Measurements from ENCODE around the gene CYLD. TPM values are rescaled to one million over a fixed set of nuclear protein-coding genes. Genes with fewer than 3 reads are reported as not detected.
A peak's percentile ranks its signal among the peaks of the same experiment; 100 is the strongest.

CYLD gene
- total RNA-seq, 1 donor from 2014 or later: 27.9 TPM

- H3K36me3 ChIP-seq (ENCODE audit: control insufficient read depth, insufficient read depth, low read length): no peaks in the 10 kb centered on the region
- no peak for TF ChIP-seq CTCF (IDR thresholded peaks at IDR 0.05; ENCODE audit: insufficient read depth, low read length, severe bottlenecking)
- no peak overlapping the region for H3K4me3 ChIP-seq (ENCODE audit: low read depth, low read length)
- DNase-seq (ENCODE audit: low read depth) (peak; percentile 61), FAIRE-seq (no peak)
- H3K27me3 ChIP-seq (ENCODE audit: control insufficient read depth, insufficient read depth, low read length): no peaks in the 10 kb centered on the region
Measured at GRCh38 chr16:50702725-50703124, 39.2 kb upstream of the CYLD start.

- no peaks in the 10 kb centered on the region for H3K27me3 ChIP-seq (ENCODE audit: control insufficient read depth, insufficient read depth, low read length)
- no peak for TF ChIP-seq CTCF (IDR thresholded peaks at IDR 0.05; ENCODE audit: insufficient read depth, low read length, severe bottlenecking)
Measured at GRCh38 chr16:50704245-50704644, 37.6 kb upstream of the CYLD start.

GRCh38 chr16:50705436-50706110 lies 36.3 kb upstream of the CYLD start:
- FAIRE-seq (no peak), DNase-seq (ENCODE audit: low read depth) (no peak)
- H3K36me3 ChIP-seq (ENCODE audit: control insufficient read depth, insufficient read depth, low read length): no peaks in the 10 kb centered on the region
- TF ChIP-seq CTCF (IDR thresholded peaks at IDR 0.05; ENCODE audit: insufficient read depth, low read length, severe bottlenecking): no peak
- no peaks in the 10 kb centered on the region for H3K27me3 ChIP-seq (ENCODE audit: control insufficient read depth, insufficient read depth, low read length)
- no peak overlapping the region for H3K4me3 ChIP-seq (ENCODE audit: low read depth, low read length)

More at GRCh38 chr16:50704245-50704644, 37.6 kb upstream of the CYLD start:
- H3K36me3 ChIP-seq (ENCODE audit: control insufficient read depth, insufficient read depth, low read length): no peaks in the 10 kb centered on the region
- no peak for FAIRE-seq
- DNase-seq (ENCODE audit: low read depth): no peak
- no peak overlapping the region for H3K4me3 ChIP-seq (ENCODE audit: low read depth, low read length)

- TF ChIP-seq CTCF (IDR thresholded peaks at IDR 0.05; ENCODE audit: insufficient read depth, low read length, severe bottlenecking): no peak
- no peak for FAIRE-seq
Measured at GRCh38 chr16:50706250-50706649, 35.6 kb upstream of the CYLD start.

GRCh38 chr16:50708373-50709060 lies 33.4 kb upstream of the CYLD start:
- no peaks in the 10 kb centered on the region for H3K27me3 ChIP-seq (ENCODE audit: control insufficient read depth, insufficient read depth, low read length)
- DNase-seq (ENCODE audit: low read depth): no peak
- TF ChIP-seq CTCF (IDR thresholded peaks at IDR 0.05; ENCODE audit: insufficient read depth, low read length, severe bottlenecking): no peak
- H3K36me3 ChIP-seq (ENCODE audit: control insufficient read depth, insufficient read depth, low read length): no peaks in the 10 kb centered on the region
- no peak for FAIRE-seq
- no peak overlapping the region for H3K4me3 ChIP-seq (ENCODE audit: low read depth, low read length)

More at GRCh38 chr16:50706250-50706649, 35.6 kb upstream of the CYLD start:
- Histone ChIP-seq H3K27me3 (ENCODE audit: control insufficient read depth, insufficient read depth, low read length) (no peaks in the 10 kb centered on the region), H3K4me3 (ENCODE audit: low read depth, low read length) (no peak overlapping the region), H3K36me3 (ENCODE audit: control insufficient read depth, insufficient read depth, low read length) (no peaks in the 10 kb centered on the region)
- no peak for DNase-seq (ENCODE audit: low read depth)
